Upper lobe of left lung (tissue), 6 donors: ENCODE data around the gene ERGIC1. TPM values are rescaled to one million over a fixed set of nuclear protein-coding genes. Genes with fewer than 3 reads are reported as not detected.
"Not testable (repeated sequence)": the region's sequence is repeated elsewhere in the genome, so short reads cannot be mapped to it uniquely, and the experiment has no call there.

Experiments used
- ATAC-seq, 2 donors: fragments of 200-7000 bp; cut with Tn5 transposase; one replicate each; pipeline ENCODE4 v1.9.1; 2022; ENCODE audit warnings: mild to moderate bottlenecking in 2 of 2, moderate library complexity in 2 of 2; ENCODE audit not compliant: low FRiP score in 2 of 2
- DNase-seq, 2 donors: peaks; one replicate each; pipeline ENCODE4 v3.0.0-alpha.2; 2019 to 2020
- H3K27ac ChIP-seq, 4 donors: fragments of 200-600 bp; sonication (generic); one replicate each; pipeline ENCODE4 v1.5.1; 2016 to 2019
- H3K27me3 ChIP-seq, 4 donors: fragments of 200-600 bp; sonication (generic); one replicate each; pipeline ENCODE4 v1.5.1; 2017 to 2019
- H3K36me3 ChIP-seq, 4 donors: fragments of 200-600 bp; sonication (generic); one replicate each; pipeline ENCODE4 v1.5.1; 2016 to 2019
- H3K4me1 ChIP-seq, 4 donors: fragments of 200-600 bp; sonication (generic); one replicate each; pipeline ENCODE4 v1.5.1; 2018 to 2019
- H3K4me3 ChIP-seq, 4 donors: fragments of 200-600 bp; sonication (generic); one replicate each; pipeline ENCODE4 v1.5.1; 2017 to 2019; ENCODE audit warnings: mild to moderate bottlenecking in 2 of 4, moderate library complexity in 1 of 4
- H3K9me3 ChIP-seq, 4 donors: fragments of 200-600 bp; sonication (generic); one replicate each; pipeline ENCODE4 v1.5.1; 2018 to 2019
- EP300 ChIP-seq, 4 donors: sonication (generic); formaldehyde crosslinking; IDR thresholded peaks; one replicate each; pipeline ENCODE4 v1.5.1; 2017; ENCODE audit warnings: antibody characterized with exemption in 4 of 4, control low read depth in 2 of 4
- POLR2A ChIP-seq, 4 donors: fragments of 450-650 bp; IDR thresholded peaks; one replicate each; pipeline ENCODE4 v1.5.1; 2016 to 2017; ENCODE audit warnings: antibody characterized with exemption in 4 of 4, mild to moderate bottlenecking in 2 of 4
- POLR2AphosphoS5 ChIP-seq, 2 donors: sonication (generic); formaldehyde crosslinking; IDR thresholded peaks; one replicate each; pipeline ENCODE4 v1.5.1; 2017; ENCODE audit warnings: antibody characterized with exemption in 2 of 2
- WGBS, 2 donors: methylation state at CpG; one replicate each; pipeline ENCODE4 v1.1.5; 2017 to 2018; 5-methylcytosine and 5-hydroxymethylcytosine counted together
- total RNA-seq, 6 donors: library from RNA; depleted of rRNA in 4 of 6; stranded (reverse); fragments of >200 nt in 4 of 6; gene quantifications; one replicate each; pipeline versions ENCODE4 v1.1.0 to v1.2.1, GENCODE V29; 2016 to 2021
- TF ChIP-seq, protein P1 (sequence below), 6 experiments: fragments of 450-650 bp in 4 of 6; fragments of 200-600 bp in 2 of 6; sonication (generic) in 2 of 6; IDR thresholded peaks; one replicate each; pipeline ENCODE4 v1.5.1; 2016 to 2019; ENCODE audit warnings: antibody characterized with exemption in 6 of 6
- donor health status: DM: no; HTN: no; CAD: no; lungs with moderate emphysema.
- donor health status: DM: no; HTN: yes; CAD: no; lungs with severe emphysema.

The ERGIC1 gene
- total RNA-seq, 6 donors from 2014 or later: 158 to 225 (median 173) TPM

DNA sequence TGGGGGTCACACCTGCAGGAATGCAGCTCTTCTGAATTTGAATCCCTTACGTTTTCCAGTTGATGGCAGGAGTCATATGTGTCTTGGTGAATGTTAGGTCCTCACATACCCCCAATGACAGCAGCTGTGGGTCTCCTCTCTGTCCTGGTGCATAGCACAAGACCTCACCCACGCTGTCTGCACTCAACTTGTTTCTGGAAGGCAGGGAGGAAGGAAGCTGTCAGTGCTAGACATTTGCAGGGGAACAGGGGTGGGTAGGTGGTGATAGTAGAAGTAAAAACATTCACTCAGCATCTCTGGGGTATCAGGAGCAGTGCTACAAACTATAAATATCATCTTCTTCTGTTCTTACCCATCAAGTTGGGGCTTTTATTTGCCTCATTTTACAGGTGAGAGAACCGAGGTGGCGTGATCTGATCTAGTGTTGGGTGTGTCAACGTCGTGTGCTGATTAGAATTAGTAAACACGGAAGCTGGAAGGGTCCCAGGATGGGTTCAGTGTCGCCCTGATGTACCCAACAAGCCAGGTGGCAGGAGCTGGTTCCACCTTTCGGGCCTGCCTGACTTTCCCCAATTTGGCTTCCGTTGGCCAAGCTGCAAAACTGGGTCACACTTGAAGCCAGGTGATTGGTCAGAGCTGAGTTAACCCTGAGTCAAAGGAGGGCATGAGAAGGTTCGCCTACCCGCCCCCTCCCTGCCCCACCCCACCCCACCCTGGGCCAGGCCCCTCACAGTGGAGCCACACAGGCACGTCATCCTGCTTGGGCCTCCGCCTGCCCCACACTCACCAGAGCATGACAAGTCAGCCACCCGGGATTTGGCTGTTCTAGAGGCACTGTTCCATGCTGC is 15.8 kb downstream of the ERGIC1 start:
- 40 to 54% methylated on average over 8 to 15 of the region's 15 CpGs for WGBS, 2 donors
- Histone ChIP-seq H3K27me3 (no peaks in the 10 kb centered on the region), H3K4me3 (no peak overlapping the region), H3K9me3 (no peaks in the 10 kb centered on the region), H3K27ac (peak overlapping the region; percentile 3 to 81 (median 62)), H3K36me3 (no peaks in the 10 kb centered on the region), H3K4me1 (peaks cover 69 to 95% (median 76%) of the 10 kb centered on the region in 4 donors)
- peak in 1 of 2 donors; percentile 19 for TF ChIP-seq POLR2AphosphoS5 (IDR thresholded peaks at IDR 0.05)
- TF ChIP-seq, protein P1, sequence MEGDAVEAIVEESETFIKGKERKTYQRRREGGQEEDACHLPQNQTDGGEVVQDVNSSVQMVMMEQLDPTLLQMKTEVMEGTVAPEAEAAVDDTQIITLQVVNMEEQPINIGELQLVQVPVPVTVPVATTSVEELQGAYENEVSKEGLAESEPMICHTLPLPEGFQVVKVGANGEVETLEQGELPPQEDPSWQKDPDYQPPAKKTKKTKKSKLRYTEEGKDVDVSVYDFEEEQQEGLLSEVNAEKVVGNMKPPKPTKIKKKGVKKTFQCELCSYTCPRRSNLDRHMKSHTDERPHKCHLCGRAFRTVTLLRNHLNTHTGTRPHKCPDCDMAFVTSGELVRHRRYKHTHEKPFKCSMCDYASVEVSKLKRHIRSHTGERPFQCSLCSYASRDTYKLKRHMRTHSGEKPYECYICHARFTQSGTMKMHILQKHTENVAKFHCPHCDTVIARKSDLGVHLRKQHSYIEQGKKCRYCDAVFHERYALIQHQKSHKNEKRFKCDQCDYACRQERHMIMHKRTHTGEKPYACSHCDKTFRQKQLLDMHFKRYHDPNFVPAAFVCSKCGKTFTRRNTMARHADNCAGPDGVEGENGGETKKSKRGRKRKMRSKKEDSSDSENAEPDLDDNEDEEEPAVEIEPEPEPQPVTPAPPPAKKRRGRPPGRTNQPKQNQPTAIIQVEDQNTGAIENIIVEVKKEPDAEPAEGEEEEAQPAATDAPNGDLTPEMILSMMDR (IDR thresholded peaks at IDR 0.05): no peak
- ATAC-seq (peak; percentile 12 to 35), DNase-seq (peak in 1 of 2 donors; percentile 69)

DNA sequence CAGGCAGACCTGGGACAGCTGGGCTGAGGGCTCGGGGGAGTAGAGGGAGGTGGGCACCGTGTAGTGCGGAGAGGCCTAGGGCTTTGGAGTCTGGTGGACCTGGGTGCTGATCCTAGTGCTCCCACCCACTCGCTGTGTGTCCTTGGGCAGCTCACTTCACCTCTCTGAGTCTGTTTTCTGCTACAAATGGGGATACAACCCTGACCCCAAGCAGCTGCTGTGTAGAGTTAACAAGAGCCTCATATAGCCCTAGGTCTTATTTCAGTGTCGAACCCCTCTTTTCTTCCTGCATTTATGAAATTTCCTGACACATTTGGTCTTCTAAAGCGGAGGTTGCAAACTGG is 16.4 kb downstream of the ERGIC1 start:
- WGBS, 2 donors: 92 to 95% methylated on average over 3 to 6 of the region's 6 CpGs
- Histone ChIP-seq H3K4me1 (peaks cover 69 to 95% (median 77%) of the 10 kb centered on the region in 4 donors), H3K4me3 (no peak overlapping the region), H3K36me3 (no peaks in the 10 kb centered on the region), H3K27me3 (no peaks in the 10 kb centered on the region), H3K27ac (peak overlapping the region; percentile 3 to 81 (median 62)), H3K9me3 (no peaks in the 10 kb centered on the region)
- no peak for ATAC-seq
- no peak for TF ChIP-seq POLR2AphosphoS5 (IDR thresholded peaks at IDR 0.05)
- TF ChIP-seq, protein P1 (IDR thresholded peaks at IDR 0.05): no peak
- no peak for TF ChIP-seq POLR2A (IDR thresholded peaks at IDR 0.05)
- TF ChIP-seq EP300 (IDR thresholded peaks at IDR 0.05): no peak
- no peak for DNase-seq

DNA sequence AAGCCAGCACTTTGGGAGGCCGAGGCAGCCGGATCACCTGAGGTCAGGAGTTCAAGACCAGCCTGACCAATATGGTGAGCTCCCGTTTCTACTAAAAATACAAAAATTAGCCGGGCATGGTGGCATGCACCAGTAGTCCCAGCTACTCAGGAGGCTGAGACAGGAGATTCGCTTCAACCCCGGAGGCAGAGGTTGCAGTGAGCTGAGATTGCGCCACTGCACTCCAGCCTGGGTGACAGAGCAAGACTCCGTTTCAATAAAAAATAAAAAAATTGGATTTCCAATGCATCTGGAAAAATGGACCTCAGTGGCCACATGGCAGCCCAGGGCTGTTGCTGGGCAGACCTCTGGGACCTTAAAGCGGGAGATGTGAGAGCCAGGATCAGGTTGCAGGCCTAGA is 17.2 kb downstream of the ERGIC1 start:
- not testable (repeated sequence) for DNase-seq, H3K36me3 ChIP-seq, ATAC-seq, H3K27me3 ChIP-seq, H3K4me3 ChIP-seq, H3K9me3 ChIP-seq
- Histone ChIP-seq H3K27ac (peak overlapping the region in 1 of 4 donors; percentile 13), H3K4me1 (peaks cover 74 to 97% (median 77%) of the 10 kb centered on the region in 4 donors)
- 95% methylated on average over 9 of the region's 9 CpGs for WGBS, 2 donors

DNA sequence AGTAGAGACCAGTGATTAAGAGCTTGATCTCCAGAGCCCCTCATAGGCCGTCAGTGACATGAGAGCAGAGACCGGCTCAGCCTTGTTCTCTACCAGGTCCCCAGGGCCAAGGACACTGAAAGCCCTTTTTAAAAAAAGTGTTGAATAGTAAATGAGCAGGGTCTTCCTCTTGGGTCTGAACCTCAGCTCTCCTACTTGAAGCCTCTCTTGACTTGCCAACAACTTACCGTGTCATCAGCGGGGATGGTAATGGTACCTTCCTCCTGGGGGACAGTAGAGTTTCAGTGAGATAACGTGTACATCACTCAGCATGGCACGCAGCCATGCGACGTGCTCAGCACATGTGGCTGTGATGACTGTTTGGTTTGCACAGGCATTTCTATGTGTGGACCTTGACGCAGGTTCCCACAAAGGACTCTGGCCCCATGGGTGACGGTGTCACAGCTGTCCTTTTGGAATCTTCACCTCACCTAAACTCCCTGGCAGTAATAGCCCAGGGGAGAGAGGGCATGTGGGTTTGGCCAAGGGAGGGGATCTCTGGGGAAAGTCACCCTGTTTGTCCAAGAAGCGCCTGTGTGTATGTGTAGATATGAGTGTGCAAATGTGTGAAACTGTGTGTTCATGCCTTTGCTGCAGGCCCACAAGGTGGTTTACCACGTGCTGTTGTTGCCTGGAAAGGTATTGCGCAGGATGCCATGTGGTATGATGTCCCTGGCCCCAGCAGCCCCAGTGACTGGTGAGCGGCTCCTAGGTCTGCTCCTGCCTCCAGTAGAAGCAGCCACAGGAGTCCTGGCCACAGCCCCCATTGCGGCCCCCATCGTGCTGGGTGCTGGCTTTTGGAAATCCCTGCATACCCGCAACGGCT is 18.7 kb downstream of the ERGIC1 start:
- peak in 1 of 2 donors; percentile 23 for ATAC-seq

More for the DNA sequence above, 18.7 kb downstream of the ERGIC1 start:
- WGBS, 2 donors: 89 to 93% methylated on average over 16 to 18 of the region's 18 CpGs
- H3K9me3 ChIP-seq: no peaks in the 10 kb centered on the region
- TF ChIP-seq, protein P1 (IDR thresholded peaks at IDR 0.05): no peak
- no peak for TF ChIP-seq POLR2AphosphoS5 (IDR thresholded peaks at IDR 0.05)
- no peak for TF ChIP-seq POLR2A (IDR thresholded peaks at IDR 0.05)
- TF ChIP-seq EP300 (IDR thresholded peaks at IDR 0.05): no peak
- no peak for DNase-seq
- H3K4me3 ChIP-seq: no peak overlapping the region
- H3K36me3 ChIP-seq: no peaks in the 10 kb centered on the region
- peaks cover 66 to 91% (median 68%) of the 10 kb centered on the region in 4 donors for H3K4me1 ChIP-seq
- no peaks in the 10 kb centered on the region for H3K27me3 ChIP-seq
- H3K27ac ChIP-seq: peak overlapping the region in 3 of 4 donors; percentile 71 to 86 (median 81)
